H1 (cell line): ENCODE data around the gene CHAT. TPM values are rescaled to one million over a fixed set of nuclear protein-coding genes. Genes with fewer than 3 reads are reported as not detected.

Source experiments
- CTCF ChIA-PET: fragments of 300-600 bp; sonication (Branson Sonifier 250); formaldehyde crosslinking; loops from one replicate; lab custom pipeline; 2021; ENCODE audit not compliant: partially characterized antibody; lab: Charles Lee
- POLR2A ChIA-PET: fragments of 300-600 bp; sonication (Branson Sonifier 250); formaldehyde crosslinking; loops from one replicate; lab custom pipeline; 2021; ENCODE audit warnings: inconsistent platforms; ENCODE audit not compliant: partially characterized antibody; lab: Charles Lee
- DNase-seq, 2 experiments: peaks; one replicate each; pipeline versions ENCODE4 v3.0.0 to v3.0.0-alpha.2; 2010 to 2022; ENCODE audit warnings: low spot score in 2 of 2, low read depth in 1 of 2, mixed read lengths in 1 of 2
- FAIRE-seq: peaks from 2 replicates; lab custom pipeline; 2011; peaks lifted over from hg19 to GRCh38; lab: Jason Lieb, UNC
- H2AFZ ChIP-seq: 2 replicates; pipeline ENCODE4 v1.8.1; 2012; ENCODE audit warnings: low read length, inconsistent platforms
- H2AK5ac ChIP-seq: 2 replicates; pipeline ENCODE4 v1.6.1; 2013; ENCODE audit warnings: low read depth, low read length
- H2BK120ac ChIP-seq: replicated peaks from 2 replicates; pipeline ENCODE3; 2013; ENCODE audit warnings: low read depth, low read length, inconsistent platforms
- H2BK12ac ChIP-seq: 2 replicates; pipeline ENCODE4 v1.6.1; 2013; ENCODE audit warnings: low read depth, low read length
- H2BK15ac ChIP-seq: 2 replicates; pipeline ENCODE4 v1.6.1; 2013; ENCODE audit warnings: low read length
- H2BK20ac ChIP-seq: 2 replicates; pipeline ENCODE4 v1.6.1; 2013; ENCODE audit warnings: low read length
- H2BK5ac ChIP-seq: 2 replicates; pipeline ENCODE4 v1.6.1; 2013; ENCODE audit warnings: low read depth, low read length
- H3K14ac ChIP-seq: 2 replicates; pipeline ENCODE4 v1.6.1; 2013; ENCODE audit warnings: inconsistent platforms; ENCODE audit not compliant: insufficient read length
- H3K18ac ChIP-seq: 2 replicates; pipeline ENCODE4 v1.6.1; 2013; ENCODE audit warnings: low read length; ENCODE audit errors: extremely low read depth
- H3K23ac ChIP-seq: 2 replicates; pipeline ENCODE4 v1.6.1; 2013; ENCODE audit warnings: inconsistent platforms; ENCODE audit not compliant: insufficient read length
- H3K23me2 ChIP-seq: 2 replicates; pipeline ENCODE4 v1.6.1; 2013; ENCODE audit warnings: low read depth, low read length
- H3K27ac ChIP-seq: 2 replicates; pipeline ENCODE4 v1.6.1; 2011; ENCODE audit warnings: low read depth, low read length, inconsistent platforms
- H3K27me3 ChIP-seq, 4 experiments: replicated peaks in 1 of 4; 1 replicate in 1 of 4; 2 replicates in 3 of 4; pipeline versions ENCODE4 v1.6.1 to v1.8.1; 2011 to 2013; ENCODE audit warnings: low read length in 3 of 4, mild to moderate bottlenecking in 3 of 4, inconsistent platforms in 2 of 4, mixed read lengths in 2 of 4, moderate library complexity in 1 of 4; ENCODE audit not compliant: control insufficient read depth in 3 of 4, insufficient read depth in 3 of 4; ENCODE audit errors: extremely low read depth in 1 of 4
- H3K36me3 ChIP-seq, 4 experiments: 2 replicates each; pipeline versions ENCODE4 v1.6.1 to v1.8.1; 2011 to 2013; ENCODE audit warnings: mild to moderate bottlenecking in 4 of 4, low read length in 3 of 4, moderate library complexity in 2 of 4, control low read depth in 1 of 4, inconsistent platforms in 1 of 4; ENCODE audit not compliant: insufficient read depth in 4 of 4, control insufficient read depth in 2 of 4
- H3K4ac ChIP-seq: replicated peaks from 2 replicates; pipeline ENCODE3; 2013; ENCODE audit warnings: low read length, low read depth, mixed read lengths, inconsistent platforms; ENCODE audit not compliant: insufficient read length
- H3K4me1 ChIP-seq, 4 experiments: replicated peaks in 1 of 4; 1 replicate in 1 of 4; 2 replicates in 3 of 4; pipeline versions ENCODE4 v1.6.1 to v1.8.1; 2011 to 2013; ENCODE audit warnings: low read length in 3 of 4, inconsistent platforms in 2 of 4, mixed read lengths in 1 of 4; ENCODE audit not compliant: insufficient read depth in 4 of 4, control insufficient read depth in 3 of 4
- H3K4me2 ChIP-seq, 2 experiments: 2 replicates each; pipeline versions ENCODE4 v1.6.1 to v1.8.1; 2011 to 2013; ENCODE audit warnings: low read depth in 2 of 2, low read length in 2 of 2, control low read depth in 1 of 2, inconsistent platforms in 1 of 2, mild to moderate bottlenecking in 1 of 2; ENCODE audit not compliant: insufficient read depth in 1 of 2
- H3K4me3 ChIP-seq, 4 experiments: fragments of 200-600, 300-600 bp in 1 of 4; sonication (generic), shearing (Covaris generic), sonication (Bioruptor Twin) in 1 of 4; 2 replicates each; pipeline versions ENCODE4 v1.5.1 to v1.8.1; 2011 to 2016; ENCODE audit warnings: low read length in 4 of 4, low read depth in 3 of 4, control low read depth in 2 of 4, inconsistent platforms in 2 of 4, mild to moderate bottlenecking in 2 of 4, mixed read lengths in 1 of 4, moderate library complexity in 1 of 4; ENCODE audit not compliant: insufficient read depth in 2 of 4; ENCODE audit errors: extremely low read depth in 1 of 4
- H3K56ac ChIP-seq: replicated peaks from 2 replicates; pipeline ENCODE3; 2013; ENCODE audit warnings: low read depth, mild to moderate bottlenecking, mixed read lengths, low read length, inconsistent platforms; ENCODE audit not compliant: insufficient read length
- H3K79me1 ChIP-seq: 2 replicates; pipeline ENCODE4 v1.6.1; 2013; ENCODE audit warnings: low read depth, low read length, control low read depth
- H3K79me2 ChIP-seq, 2 experiments: 2 replicates each; pipeline versions ENCODE4 v1.6.1 to v1.8.1; 2012 to 2013; ENCODE audit warnings: low read length in 2 of 2, mild to moderate bottlenecking in 2 of 2, inconsistent platforms in 1 of 2; ENCODE audit not compliant: insufficient read depth in 2 of 2, control insufficient read depth in 1 of 2
- H3K9ac ChIP-seq, 4 experiments: replicated peaks in 1 of 4; 1 replicate in 1 of 4; 2 replicates in 3 of 4; pipeline versions ENCODE4 v1.6.1 to v1.8.1; 2011 to 2013; ENCODE audit warnings: low read depth in 3 of 4, low read length in 3 of 4, control low read depth in 2 of 4, mild to moderate bottlenecking in 2 of 4, moderate library complexity in 2 of 4, inconsistent platforms in 1 of 4; ENCODE audit errors: extremely low read depth in 1 of 4
- H3K9me3 ChIP-seq, 2 experiments: 2 replicates each; pipeline versions ENCODE4 v1.6.1 to v1.8.1; 2012 to 2013; ENCODE audit warnings: mild to moderate bottlenecking in 2 of 2, moderate library complexity in 2 of 2, control low read depth in 1 of 2, inconsistent platforms in 1 of 2, low read depth in 1 of 2, low read length in 1 of 2, mixed read lengths in 1 of 2; ENCODE audit not compliant: insufficient read depth in 2 of 2
- H4K20me1 ChIP-seq, 2 experiments: replicated peaks in 1 of 2; 2 replicates each; pipeline versions ENCODE3 to v1.8.1; 2011 to 2013; ENCODE audit warnings: inconsistent platforms in 2 of 2, low read length in 2 of 2, mild to moderate bottlenecking in 1 of 2; ENCODE audit not compliant: insufficient read depth in 2 of 2, control insufficient read depth in 1 of 2
- H4K5ac ChIP-seq: 2 replicates; pipeline ENCODE4 v1.6.1; 2013; ENCODE audit warnings: low read length, low read depth, mixed read lengths, inconsistent platforms; ENCODE audit not compliant: insufficient read length
- H4K8ac ChIP-seq: 2 replicates; pipeline ENCODE4 v1.8.0; 2013; ENCODE audit warnings: mild to moderate bottlenecking, moderate library complexity, low read length, inconsistent platforms; ENCODE audit not compliant: insufficient read depth; ENCODE audit errors: extremely low read depth
- H4K91ac ChIP-seq: replicated peaks from 2 replicates; pipeline ENCODE3; 2013; ENCODE audit warnings: low read length, mixed read lengths, inconsistent platforms; ENCODE audit not compliant: insufficient read length
- POLR2AphosphoS5 ChIP-seq: IDR thresholded peaks from 2 replicates; pipeline ENCODE4 v1.6.1; 2011; ENCODE audit warnings: low read depth, low read length
- WGBS, 2 experiments: shearing (Covaris generic) in 1 of 2; methylation state at CpG; one replicate each; pipeline versions ENCODE4 v1.1.6 to v1.1.7; 2013 to 2015; ENCODE audit warnings: low lambda C conversion rate in 2 of 2, mixed read lengths in 2 of 2, inconsistent platforms in 1 of 2, low coverage in 1 of 2, missing lambda C conversion rate in 1 of 2; ENCODE audit not compliant: insufficient replicate concordance in 2 of 2, insufficient coverage in 1 of 2, insufficient read length in 1 of 2; ENCODE audit errors: extremely low coverage in 1 of 2, missing lambda C conversion rate in 1 of 2; 5-methylcytosine and 5-hydroxymethylcytosine counted together
- polyA plus RNA-seq, 7 experiments: library from polyadenylated mRNA; depleted of rRNA in 3 of 7; stranded (reverse) in 5 of 7; unstranded in 2 of 7; fragments of >200 nt in 5 of 7; fragments of 200-250 nt in 2 of 7; gene quantifications; 1 replicate in 5 of 7; 2 replicates in 1 of 7; 4 replicates in 1 of 7; pipeline versions ENCODE4 v1.2.1 to v1.2.3, GENCODE V29; 2011 to 2013; ENCODE audit warnings: missing spikeins in 2 of 7, mixed read lengths in 2 of 7
- total RNA-seq: library from RNA; stranded (reverse); fragmentation: NEBNext Ultra II Directional; extraction: Animal tissue kit (Norgen Biotek cat#: 25700); gene quantifications from 2 replicates; pipeline ENCODE4 v1.2.1, GENCODE V29; 2021

Gene CHAT
- total and polyA plus RNA-seq, 2 of the 8 experiments (the other 6 are each of a cell fraction or from before 2014, with no cell fraction given) = not detected

DNA sequence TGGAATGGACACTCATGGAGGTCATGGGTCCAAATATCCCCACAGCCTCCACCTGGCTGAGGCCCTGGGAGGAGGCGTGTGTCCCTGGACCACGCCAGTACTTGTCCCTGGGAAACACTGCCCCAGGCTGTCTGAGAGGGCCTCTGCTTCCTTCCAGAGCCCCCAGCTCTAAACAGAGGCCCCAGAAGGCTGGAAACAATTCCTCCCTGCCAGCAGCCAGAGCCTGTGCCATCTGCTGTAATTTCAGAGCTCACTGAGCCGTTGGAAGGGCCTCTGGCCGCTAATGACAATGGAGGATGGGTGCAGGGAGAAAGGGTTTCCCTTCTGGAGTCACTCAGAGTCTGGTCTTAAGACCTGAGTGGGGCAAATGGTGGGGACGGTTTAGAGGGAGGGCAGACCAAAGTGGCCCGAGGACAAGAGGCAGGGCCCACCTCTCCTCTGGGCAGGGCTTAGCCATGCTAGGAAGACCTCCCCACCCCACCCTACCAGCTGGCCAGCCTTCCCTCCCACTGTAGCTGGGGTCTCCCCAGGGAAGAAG is 7.1 kb downstream of the CHAT start:
- no peaks in the 10 kb centered on the region for H3K79me1 ChIP-seq
- peaks cover 4 to 29% (median 22%) of the 10 kb centered on the region in 4 experiments for H3K27me3 ChIP-seq
- no peak overlapping the region for H2BK120ac ChIP-seq
- TF ChIP-seq POLR2AphosphoS5 = no peak
- H3K4me2 ChIP-seq = no peak overlapping the region
- H3K4ac ChIP-seq = no peak overlapping the region
- H2AFZ ChIP-seq = no peak overlapping the region
- DNase-seq = no peak
- H3K23ac ChIP-seq = no peak overlapping the region
- H4K20me1 ChIP-seq = peaks cover 1 to 2% of the 10 kb centered on the region in 2 experiments
- no peaks in the 10 kb centered on the region for H3K9me3 ChIP-seq
- no peak overlapping the region for H2AK5ac ChIP-seq
- H3K9ac ChIP-seq = no peak overlapping the region
- H4K91ac ChIP-seq = no peak overlapping the region
- no peak overlapping the region for H2BK20ac ChIP-seq
- H4K8ac ChIP-seq = no peak overlapping the region
- H3K23me2 ChIP-seq = peaks cover 4% of the 10 kb centered on the region; the same call in 1 of the 2 replicates
- POLR2A ChIA-PET = no interaction called here
- no peak overlapping the region for H3K56ac ChIP-seq
- no peak overlapping the region for H2BK12ac ChIP-seq
- no peak overlapping the region for H3K14ac ChIP-seq
- CTCF ChIA-PET = interaction anchor here (0.6 to 4.4 kb wide), 10 partner anchors 8 to 169 kb away, joined by 3 to 13 read pairs (median 4); no protein-coding TSS in a partner anchor
- no peak overlapping the region for H3K18ac ChIP-seq
- H3K27ac ChIP-seq = no peak overlapping the region
- H3K4me3 ChIP-seq = no peak overlapping the region
- H2BK15ac ChIP-seq = no peak overlapping the region
- H3K79me2 ChIP-seq = no peaks in the 10 kb centered on the region
- H2BK5ac ChIP-seq = no peak overlapping the region
- WGBS, 2 experiments = 87% methylated on average over 6 of the region's 6 CpGs; no CpG with 5 or more reads in 1 of the 2 experiments
- no peak for FAIRE-seq
- no peak overlapping the region for H4K5ac ChIP-seq
- no peaks in the 10 kb centered on the region for H3K4me1 ChIP-seq
- no peaks in the 10 kb centered on the region for H3K36me3 ChIP-seq
